HG03196 (cell line): ENCODE results near the gene ARHGAP5.
"Not testable (repeated sequence)": the region's sequence is repeated elsewhere in the genome, so short reads cannot be mapped to it uniquely, and the experiment has no call there.

Source experiments
- ATAC-seq: cut with Tn5 transposase; IDR thresholded peaks from one replicate; pipeline ENCODE4 v1.9.1; 2021; ENCODE audit not compliant: unreplicated experiment

ARHGAP5 gene

DNA sequence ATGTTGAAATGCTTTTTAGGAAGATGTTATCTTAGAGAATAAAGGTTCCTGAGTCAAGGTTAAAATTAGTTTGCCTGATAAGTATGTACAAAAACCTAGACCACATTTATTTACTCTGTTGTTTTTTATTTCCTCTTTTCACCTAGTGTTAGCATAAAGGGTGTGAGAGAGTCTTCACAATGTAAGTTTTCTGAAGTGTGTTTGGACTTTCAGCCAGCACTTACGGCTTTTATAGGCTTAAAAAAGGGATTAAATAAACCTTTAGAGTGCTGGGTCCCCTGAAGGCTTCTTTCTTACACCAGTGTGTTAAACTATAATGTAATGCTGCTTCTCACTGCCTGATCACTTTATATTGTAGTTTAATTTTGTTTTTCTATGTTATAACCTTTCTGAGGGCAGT is 27.2 kb downstream of the ARHGAP5 start:
- no peak for ATAC-seq

DNA sequence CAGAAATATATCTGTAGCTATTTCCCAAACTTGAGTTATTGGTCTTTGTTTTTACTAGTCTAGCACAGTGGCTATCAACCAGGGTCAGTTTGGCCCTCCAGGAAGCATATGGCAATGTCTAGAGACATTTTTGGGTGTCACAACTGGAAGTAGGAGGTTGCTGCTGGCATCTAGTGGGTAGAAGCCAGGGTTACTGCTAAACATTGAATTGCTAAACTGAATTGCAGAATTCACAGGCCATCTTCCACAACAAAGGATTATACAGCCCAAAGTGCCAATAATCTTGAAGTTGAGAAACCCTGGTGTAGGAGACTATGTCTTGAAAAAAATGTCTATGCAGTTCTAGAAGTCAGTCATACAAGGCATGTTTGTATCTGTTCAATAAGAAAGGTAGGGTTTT is 27.7 kb downstream of the ARHGAP5 start:
- ATAC-seq: no peak

DNA sequence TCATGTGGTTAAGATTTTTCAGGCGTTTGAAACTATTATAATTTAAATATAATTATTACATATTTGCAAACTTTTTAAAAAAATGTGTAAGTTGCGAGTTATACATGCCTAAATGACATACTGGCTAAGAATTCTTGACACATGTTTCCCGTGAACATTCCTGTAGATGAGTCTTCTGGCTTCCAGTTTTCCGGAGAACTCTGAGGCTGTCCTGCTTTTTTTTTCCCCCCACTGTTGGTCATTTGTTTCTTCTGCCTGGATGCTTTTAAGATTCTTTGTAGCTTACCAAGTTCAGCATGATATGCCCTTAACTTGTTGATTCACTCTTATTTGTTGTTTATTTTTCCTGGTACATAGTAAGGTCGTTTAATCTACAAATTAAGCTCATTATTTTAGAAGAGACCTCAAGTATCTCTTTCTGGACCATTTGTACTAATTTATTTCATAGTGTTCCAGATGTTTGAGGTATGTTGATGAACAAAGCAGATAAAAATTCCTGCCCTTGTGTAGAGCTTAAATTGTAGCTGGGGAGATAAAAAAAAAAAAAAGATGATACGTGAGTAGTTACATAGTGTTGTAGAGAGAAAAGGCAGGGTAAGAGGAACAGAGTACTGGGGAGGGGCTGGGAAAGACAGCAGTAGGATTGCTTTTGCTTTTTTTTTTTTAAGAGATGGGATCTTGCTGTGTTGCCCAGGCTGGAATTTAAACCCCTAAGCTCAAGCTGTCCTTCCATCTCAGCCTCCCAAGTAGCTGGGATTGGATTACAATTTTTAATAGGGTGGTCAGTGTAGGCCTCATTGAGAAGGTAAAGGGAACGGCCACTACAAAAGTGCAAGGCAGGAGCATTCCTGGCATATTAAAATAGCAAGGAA is 32.8 kb downstream of the ARHGAP5 start:
- no peak for ATAC-seq

DNA sequence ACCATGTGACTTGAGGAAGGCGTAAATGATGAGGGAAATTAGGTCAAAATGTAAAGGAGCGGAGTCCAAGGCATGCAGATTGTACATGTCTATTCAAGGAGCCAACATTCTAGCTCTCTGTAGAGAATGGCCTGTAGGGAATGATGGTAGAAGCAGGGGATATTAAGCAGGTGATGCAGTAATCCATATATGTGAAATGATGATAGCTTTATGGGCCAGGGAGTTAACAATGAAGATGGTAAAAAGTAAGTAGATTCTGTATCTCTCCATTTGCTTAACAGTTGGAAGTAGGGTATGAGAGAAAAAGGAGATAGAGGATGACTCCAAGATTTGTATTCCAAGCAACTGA is 33.4 kb downstream of the ARHGAP5 start:
- ATAC-seq: no peak

DNA sequence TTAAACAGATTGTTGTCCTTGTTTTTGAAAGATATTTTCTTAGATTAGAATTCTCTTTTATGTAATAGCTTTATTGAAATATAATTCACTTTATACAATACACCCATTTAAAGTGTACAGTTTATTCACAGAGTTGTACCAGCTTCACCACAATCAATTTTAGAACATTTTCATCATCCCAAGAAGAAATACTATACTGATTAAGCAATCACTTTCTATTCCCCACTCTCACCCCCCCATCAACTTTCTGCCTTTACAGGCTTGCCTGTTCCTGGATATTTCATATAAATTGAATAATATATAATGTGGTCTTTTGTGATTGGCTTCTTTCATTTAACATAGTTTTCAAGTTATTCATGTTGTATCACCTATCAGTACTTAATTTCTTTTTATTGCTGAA is 44.4 kb downstream of the ARHGAP5 start:
- ATAC-seq: no peak

DNA sequence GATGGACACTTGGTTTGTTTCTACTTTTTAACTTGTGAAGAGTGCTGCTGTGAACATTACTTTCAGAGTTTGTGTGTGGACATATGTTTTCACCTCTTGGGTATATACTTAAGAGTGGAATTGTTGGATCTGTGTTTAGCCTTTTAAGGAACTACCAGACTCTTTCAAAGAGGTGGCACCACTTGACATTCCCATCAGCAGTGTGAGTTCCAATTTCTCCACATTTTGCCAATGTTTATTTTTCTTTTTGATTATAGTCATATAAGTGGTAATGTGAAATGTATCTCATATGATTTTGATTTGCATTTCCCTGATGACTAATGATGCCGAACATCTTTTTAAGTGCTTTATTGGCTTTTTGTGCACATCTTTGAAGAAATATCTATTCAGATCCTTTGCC is 44.8 kb downstream of the ARHGAP5 start:
- ATAC-seq: no peak

DNA sequence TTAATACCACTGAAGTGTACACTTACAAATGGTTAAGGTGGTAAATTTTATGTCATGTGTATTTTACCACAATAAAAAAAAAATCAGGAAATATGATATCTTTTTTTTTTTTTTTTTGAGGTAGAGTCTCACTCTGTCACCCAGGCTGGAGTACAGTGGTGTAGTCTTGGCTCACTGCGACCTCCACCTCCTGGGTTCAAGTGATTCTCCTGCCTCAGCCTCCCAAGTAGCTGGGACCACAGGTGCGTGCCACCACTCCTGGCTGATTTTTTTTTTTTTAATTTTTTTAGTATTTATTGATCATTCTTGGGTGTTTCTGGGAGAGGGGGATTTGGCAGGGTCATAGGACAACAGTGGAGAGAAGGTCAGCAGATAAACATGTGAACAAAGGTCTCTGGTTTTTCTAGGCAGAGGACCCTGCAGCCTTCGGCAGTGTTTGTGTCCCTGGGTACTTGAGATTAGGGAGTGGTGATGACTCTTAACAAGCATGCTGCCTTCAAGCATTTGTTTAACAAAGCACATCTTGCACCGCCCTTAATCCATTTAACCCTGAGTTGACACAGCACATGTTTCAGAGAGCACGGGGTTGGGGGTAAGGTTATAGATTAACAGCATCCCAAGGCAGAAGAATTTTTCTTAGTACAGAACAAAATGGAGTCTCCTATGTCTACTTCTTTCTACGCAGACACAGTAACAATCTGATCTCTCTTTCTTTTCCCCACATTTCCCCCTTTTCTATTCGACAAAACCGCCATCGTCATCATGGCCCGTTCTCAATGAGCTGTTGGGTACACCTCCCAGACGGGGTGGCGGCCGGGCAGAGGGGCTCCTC is 50.0 kb downstream of the ARHGAP5 start:
- not testable (repeated sequence) for ATAC-seq

DNA sequence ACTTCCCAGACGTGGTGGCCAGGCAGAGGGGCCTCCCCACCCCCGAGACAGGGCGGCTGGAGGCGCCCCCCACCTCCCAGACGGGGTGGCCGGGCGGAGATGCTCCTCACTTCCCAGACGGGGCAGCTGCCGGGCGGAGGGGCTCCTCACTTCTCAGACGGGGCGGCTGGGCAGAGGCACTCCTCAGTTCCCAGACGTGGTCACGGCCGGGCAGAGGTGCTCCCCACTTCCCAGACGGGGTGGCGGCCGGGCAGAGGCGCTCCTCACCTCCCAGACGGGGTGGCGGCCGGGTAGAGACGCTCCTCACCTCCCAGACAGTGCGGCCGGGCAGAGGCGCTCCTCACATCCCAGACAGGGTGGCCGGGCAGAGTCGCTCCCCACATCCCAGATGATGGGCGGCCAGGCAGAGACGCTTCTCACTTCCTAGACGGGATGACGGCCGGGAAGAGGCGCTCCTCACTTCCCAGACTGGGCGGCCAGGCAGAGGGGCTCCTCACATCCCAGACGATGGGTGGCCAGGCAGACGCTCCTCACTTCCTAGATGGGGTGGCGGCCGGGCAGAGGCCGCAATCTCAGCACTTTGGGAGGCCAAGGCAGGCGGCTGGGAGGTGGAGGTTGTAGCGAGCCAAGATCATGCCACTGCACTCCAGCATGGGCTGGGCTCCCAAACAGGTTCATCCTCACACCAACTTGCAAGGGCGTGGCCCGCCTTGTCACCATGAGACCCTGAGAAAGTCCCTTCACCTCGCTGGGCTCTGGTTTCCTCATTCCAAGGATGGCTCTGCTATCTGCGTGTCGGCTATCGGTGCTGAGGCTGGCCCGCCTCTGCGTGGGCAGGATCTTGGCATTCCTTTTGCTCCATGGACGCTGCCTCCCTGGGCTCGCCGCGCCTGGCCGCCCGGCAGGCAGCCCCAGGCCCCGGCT is 50.9 kb downstream of the ARHGAP5 start:
- not testable (repeated sequence) for ATAC-seq

DNA sequence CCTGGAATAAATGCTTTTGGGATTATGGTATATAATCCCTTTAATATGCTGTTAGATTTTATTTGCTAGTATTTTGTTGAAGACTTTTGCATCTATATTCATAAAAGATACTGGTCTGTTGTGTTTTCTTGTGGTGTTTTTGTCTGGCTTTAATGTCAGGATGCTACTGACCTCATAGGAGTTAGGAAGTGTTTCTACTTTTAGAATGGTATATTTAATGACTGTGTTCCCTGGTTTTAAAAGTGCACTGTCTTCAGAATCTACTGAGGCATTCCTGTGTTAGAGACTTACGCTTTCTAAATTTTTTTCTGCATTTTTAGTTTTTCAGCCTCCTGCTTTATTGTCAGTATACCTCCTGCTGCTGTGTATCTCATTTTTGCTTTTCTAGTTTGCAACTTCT is 51.6 kb downstream of the ARHGAP5 start:
- no peak for ATAC-seq

DNA sequence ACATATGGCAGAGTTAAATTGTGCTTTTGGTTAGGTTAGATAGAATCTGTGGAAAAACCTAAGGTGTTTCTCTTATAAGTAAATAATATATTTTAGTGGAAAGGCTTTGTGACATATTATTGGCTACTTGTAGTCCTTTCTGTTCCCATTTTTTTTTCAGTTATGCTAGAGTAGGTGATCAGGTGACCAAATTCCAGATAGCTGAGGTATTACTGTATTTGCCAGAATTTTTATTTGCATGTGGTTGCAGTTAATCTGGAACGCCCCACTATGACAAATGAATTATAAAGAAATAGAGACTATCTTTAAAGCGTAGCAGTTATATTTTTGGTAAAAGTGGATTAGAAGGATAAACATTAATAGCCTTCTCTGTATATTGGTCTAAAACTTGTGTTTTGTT is 52.0 kb downstream of the ARHGAP5 start:
- no peak for ATAC-seq

DNA sequence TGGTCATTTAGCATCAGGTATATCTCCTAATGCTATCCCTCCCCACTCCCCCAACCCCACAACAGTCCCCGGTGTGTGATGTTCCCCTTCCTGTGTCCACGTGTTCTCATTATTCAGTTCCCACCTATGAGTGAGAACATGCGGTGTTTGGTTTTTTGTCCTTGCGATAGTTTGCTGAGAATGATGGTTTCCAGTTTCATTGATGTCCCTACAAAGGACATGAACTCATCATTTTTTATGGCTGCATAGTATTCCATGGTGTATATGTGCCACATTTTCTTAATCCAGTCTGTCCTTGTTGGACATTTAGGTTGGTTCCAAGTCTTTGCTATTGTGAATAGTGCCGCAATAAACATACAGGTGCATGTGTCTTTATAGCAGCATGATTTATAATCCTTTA is 54.6 kb downstream of the ARHGAP5 start:
- not testable (repeated sequence) for ATAC-seq

DNA sequence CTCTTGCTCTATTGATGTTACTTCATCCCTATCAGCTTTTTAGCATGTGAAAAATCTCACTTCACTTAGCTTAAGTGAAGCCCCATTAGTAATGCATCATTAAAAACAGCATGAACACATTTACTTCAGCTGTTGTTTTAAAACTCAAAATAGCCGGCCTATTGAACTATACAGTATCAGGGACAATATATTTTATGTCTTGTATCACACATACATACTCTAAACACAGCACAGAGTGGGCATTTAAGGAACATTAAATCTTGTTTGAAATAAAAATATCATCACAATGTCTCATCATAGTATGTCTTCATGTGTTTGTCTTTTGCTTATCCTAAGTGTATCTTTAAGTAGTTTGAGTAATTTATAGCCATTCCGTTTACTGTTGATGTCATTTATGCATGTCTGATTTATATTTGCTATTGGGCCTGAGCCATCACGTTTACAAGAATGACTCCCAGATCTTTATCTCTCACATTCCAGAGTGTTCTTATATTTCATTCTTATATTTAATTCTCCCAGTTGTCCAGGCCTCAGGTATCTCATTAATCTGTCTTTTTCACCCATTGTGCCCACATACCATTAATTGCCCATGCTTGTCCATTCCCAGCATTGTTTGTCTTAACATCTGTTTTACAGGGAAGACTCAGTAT is 57.5 kb downstream of the ARHGAP5 start:
- no peak for ATAC-seq

DNA sequence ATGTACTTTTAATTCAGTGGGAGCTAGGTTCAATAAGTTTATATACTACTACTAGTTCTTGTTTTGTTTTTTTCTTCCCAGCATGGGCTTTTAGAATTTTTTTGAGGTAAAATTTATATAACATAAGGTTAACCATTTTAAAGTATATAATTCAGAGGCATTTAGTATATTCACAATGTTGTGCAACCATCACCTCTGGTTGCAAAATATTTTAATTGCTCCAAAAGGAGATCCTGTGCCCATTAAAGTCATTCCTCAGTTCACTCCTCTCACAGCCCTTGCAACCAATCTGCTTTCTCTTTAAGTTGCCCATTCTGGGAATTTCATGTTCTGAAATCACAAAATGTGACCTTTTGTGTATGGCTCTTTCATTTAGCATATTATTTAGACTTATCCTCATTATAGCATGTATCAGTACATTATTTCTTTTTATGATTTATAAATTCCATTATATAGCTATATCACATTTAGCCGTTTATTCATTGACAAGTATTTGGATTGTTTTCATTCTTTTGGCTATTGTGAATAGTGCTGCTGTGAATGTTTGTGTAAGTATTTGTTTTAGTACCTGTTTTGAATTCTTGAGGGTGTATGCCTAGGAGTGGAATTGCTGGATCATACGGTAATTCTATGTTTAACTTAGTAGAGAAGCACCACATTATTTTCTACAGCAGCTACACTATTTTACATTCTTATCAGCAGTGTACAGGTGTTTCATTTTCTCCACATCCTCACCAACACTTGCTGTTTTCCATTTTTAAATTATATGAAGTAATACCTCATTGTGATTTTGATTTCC is 59.1 kb downstream of the ARHGAP5 start:
- ATAC-seq: no peak

DNA sequence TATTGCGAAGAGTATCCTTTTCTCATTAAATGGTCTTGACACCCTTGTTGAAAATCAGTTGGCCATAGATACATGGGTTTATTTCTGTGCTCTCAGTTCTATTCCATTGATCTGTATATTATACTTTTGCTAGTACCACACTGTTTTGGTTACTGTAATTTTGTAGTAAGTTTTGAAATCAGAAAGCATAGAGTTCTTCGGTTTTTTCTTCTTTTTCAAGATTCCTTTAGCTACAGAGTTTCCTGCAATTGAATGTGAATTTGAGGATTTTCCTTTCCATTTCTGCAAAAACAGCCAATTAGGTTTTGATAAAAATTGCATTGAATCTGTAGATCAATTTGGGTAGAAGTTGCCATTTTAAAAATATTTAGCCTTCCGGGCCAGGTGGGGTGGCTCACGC is 60.2 kb downstream of the ARHGAP5 start:
- ATAC-seq: no peak

DNA sequence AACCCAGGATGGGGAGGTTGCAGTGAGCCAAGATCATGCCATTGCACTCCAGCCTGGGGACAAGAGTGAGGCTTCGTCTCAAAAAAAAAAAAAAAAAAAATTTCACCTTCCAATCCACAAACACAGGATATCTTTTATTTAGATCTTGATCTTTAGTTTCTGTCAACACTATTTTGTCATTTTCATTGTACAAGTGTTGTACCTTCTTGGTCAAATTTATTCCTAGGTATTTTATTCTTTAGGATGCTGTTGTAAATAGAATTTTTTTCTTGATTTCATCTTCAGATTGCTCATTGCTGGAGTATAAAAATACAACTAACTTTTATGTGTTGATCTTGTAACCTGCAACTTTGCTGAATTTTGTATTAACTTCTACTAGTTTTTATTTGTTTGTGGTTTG is 60.8 kb downstream of the ARHGAP5 start:
- no peak for ATAC-seq

DNA sequence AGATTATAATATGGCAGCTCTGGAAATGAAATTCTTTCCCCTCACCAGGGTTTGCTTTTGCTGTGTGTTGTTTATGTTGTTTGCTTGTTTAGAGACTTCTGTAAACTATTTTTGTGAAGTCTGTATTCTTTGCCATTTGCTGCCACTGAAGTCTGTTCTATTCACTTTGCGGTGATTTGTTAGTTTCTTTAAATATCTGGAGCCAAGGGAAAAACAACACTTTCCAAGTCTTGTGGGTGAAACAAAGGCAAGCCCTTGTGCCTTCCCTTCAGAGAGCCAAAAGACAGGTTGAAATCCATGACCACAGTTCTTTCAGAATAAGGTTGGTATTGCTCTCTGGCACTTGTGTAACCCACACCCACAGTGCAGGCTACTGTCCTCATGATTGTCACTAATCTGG is 65.2 kb downstream of the ARHGAP5 start:
- no peak for ATAC-seq

DNA sequence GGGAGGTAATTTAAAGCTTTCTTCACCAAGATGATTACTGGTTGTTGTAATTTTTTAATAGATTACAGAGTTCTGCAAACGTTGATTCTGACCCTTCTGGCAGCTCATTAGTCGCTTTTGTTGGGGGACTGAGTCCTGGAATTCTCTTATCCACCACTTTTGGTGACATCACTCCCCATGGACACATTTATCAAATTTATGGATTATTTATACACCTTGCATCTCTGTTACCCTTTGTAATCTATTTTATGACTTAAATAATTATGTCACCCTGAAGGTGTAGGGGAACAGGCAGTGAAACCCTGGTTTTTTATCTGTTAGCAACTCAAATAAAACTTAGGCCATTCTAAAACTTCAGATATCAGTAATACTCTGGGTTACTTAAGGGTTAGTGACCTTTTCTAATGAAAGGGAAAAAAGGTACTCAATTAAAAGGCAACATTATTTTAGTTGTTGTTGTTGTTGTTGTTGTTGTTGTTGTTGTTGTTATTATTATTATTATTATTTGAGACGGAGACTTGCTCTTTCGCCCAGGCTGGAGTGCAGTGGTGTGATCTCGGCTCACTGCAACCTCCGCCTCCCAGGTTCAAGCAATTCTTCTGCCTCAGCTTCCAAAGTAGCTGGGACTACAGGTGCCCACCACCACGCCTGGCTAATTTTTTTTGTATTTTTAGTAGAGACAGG is 65.8 kb downstream of the ARHGAP5 start:
- ATAC-seq: no peak

DNA sequence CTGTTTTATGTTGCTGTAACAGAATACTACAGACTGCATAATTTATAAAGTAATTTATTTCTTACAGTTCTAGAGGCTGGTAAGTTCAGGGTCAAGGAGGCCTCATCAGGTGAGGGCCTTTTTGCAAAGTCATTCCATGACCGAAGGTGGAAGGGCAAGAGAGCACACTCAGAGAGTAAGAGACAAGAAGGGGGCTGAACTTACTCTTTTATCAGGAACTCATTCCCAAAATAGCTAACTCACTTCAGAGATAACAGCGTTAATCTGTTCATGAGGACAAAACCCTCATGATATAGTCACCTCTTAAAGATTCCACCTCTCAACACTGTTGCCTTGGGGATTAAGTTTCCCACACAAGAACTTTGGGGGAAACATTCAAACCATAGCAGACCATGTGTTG is 73.3 kb downstream of the ARHGAP5 start:
- no peak for ATAC-seq

DNA sequence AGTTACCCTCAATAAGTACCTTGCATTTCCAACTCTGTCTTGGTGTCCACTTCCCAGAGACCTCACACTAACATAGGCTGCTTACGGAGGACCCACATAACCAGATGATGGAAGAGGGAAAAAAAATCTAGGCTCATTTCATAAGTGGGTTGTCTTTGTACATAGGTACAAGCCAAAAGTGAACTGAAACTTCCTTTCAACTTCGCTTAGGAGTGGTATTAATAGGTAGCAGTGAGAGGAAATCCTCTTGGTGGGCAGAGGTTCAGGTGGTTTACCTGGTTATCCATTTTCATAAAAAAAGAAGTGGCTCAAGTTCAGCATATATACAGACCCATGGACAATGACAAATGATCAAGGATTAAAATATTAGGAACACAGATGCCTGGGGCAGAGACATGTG is 88.9 kb downstream of the ARHGAP5 start:
- ATAC-seq: no peak
